ENCODE measurements around the gene QPCTL.
"Not testable (repeated sequence)": the region's sequence is repeated elsewhere in the genome, so short reads cannot be mapped to it uniquely, and the experiment has no call there.

QPCTL gene

DNA sequence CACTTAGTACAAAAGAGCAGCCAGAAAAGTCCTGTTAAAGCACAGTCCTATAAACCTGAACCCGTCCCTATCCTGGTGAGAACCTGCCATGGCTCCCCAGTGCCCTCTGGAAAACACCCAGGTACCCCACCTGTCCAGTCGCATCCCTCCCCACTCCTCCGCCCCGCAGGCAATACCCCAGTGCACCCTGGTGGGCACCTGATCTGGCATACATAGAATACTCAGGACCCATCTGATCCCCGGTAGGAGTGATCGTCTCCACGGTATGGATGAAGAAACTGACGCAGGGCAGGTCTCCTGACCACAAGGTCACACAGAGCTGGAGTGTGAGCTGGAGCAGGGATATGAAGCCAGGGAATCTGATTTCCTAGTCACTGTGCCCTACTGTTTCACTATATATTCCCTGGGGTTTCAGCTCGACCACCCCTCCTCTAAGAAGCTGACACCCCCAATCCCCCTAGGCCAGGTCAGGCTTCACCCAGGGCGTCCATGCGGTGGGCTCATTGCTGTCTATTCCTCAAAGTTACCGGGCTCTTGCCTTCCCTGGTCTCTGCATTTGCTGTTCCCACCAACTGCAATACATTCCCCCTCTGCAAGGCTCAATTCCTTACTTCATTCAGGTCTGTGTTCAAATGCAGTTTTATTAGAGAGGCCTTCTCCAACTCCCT is 25.7 kb downstream of the QPCTL start:
- DNase-seq, result no peak

DNA sequence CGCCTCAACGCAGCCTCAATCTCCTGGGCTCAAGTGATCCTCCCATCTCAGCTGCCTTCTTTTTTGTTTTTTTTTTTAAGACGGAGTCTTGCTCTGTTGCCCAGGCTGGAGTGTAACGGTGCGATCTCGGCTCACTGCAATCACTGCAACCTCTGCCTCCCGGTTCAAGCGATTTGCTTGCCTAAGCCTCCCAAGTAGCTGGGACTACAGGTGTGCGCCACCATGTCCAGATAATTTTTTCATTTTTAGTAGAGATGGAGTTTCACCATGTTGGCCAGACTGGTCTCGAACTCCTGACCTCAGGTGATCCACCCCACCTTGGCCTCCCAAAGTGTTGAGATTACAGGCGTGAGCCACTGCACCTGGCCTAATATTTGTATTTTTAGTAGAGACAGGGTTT is 27.6 kb downstream of the QPCTL start:
- not testable (repeated sequence) for DNase-seq

DNA sequence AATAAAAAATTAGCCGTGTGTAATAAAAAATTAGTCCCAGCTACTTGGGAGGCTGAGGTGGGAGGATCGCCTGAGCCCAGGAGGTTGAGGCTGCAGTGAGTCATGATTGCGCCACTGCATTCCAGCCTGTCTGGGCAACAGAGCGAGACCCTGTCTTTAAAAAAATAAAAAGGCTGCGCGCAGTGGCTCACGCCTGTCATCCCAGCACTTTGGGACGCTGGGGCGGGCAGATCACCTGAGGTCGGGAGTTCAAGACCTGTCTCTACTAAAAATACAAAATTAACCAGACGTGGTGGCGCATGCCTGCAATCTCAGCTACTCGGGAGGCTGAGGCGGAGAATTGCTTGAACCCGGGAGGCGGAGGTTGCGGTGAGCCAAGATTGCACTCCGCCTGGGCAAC is 36.2 kb downstream of the QPCTL start:
- not testable (repeated sequence) for DNase-seq

DNA sequence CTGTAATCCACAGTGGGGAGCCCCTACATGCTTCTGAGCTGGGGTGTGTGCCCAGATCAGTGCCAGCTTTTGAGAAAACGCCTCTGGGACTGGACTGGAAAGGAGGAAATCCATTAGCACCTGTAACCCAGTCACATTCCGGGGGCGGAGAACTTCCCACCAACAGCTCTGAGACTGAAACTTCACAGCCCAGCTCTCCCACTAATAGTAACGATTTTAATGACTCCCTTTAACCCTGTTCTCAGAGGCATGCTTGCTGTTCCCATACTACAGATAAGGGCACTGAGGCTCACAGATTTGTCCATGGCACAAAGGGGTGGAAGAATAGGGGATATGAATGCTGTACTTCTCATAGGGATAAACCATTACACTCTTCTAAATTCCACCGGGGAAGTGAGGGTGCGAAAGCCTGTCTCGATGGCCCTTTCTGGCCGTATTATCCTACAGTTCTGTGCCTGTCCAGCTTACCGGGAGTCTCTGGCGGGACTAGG is 37.4 kb downstream of the QPCTL start:
- peak; percentile 7 for DNase-seq

DNA sequence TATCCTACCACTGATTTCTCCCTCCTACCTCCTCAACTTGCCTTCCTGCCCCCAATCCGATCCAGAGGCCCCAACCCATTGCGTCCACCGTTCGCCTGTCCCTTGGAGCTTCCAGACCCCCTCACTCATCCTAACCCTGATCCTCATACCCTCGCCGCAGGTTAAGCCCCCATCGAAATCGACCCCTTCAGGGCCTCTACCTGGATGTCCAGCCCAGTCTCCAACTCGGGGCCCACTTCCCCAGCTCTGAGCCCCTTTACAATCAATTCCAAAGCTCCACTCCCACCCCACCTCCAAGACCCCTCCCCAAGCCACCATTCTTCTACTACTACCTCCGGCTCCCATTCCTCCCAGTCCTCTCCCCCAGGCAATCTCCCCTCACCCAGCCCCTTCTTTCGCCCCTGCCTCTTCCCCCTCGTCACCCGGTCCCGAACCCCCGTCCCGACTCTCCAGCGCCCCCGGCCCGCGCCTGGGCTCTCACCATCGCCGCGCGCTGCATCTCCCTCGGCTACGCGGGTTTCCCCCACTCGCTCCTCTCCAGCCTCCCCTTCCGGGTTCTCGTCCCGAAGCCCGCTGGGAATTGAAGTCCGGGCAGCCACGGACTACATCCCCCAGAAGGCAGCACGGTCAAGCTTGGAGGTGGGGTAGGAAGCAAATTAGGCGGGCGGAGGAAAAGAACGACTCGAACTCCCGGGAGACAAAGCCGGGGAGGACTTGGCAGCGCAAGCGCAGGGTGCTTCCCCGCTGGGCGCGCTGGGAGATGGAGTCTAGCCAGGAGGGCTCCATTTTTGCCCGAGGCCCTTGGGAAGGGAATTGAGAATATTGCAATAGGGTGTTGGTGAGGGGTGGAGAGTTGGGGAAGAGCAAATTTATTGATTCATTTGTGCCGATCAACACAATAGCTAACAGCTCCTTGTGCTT is 38.2 kb downstream of the QPCTL start, which contains the start of gene FBXO46:
Gene FBXO46, minus strand, starts transcription at position 529 of the 921 bp plus-strand sequence. CDS start 17,401 bp downstream, outside the sequence.
- peak; percentile 99 for DNase-seq

DNA sequence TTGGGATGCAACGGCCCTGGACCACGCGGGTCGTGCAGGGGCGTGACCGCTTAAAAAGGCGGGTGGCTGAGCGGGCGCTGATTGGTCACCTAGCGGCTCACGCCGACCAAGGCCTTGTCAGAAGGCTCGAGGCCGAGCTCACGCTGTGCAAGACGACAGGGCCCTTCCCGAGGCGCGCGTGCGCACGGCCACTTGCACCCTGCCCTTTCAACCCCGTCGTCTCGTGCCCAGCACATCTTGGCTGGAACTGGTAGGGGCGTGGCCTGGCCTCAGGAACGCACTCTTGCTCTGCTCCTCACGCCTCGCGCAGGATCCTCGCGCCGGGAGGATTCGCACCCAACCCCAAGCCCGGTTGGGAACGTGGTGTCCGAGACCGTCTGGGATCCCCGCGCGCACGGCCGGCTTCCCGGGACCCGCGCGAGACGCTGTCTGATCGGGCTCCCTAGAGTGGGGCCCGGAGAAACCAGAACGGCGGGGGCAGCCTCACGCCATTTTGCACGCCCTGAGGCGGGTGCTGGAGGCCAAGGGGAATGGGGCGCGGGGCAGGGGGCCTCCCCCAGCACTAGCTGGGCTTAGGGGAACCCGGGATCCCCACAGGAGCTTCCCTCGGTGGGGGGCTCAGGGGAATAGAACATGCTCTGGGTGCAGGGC is 40.8 kb downstream of the QPCTL start, which contains the start of gene MEIOSIN:
Gene MEIOSIN, plus strand, starts transcription at position 280 of the 651 bp plus-strand sequence. CDS start 1,938 bp downstream, outside the sequence.
- no peak for DNase-seq

DNA sequence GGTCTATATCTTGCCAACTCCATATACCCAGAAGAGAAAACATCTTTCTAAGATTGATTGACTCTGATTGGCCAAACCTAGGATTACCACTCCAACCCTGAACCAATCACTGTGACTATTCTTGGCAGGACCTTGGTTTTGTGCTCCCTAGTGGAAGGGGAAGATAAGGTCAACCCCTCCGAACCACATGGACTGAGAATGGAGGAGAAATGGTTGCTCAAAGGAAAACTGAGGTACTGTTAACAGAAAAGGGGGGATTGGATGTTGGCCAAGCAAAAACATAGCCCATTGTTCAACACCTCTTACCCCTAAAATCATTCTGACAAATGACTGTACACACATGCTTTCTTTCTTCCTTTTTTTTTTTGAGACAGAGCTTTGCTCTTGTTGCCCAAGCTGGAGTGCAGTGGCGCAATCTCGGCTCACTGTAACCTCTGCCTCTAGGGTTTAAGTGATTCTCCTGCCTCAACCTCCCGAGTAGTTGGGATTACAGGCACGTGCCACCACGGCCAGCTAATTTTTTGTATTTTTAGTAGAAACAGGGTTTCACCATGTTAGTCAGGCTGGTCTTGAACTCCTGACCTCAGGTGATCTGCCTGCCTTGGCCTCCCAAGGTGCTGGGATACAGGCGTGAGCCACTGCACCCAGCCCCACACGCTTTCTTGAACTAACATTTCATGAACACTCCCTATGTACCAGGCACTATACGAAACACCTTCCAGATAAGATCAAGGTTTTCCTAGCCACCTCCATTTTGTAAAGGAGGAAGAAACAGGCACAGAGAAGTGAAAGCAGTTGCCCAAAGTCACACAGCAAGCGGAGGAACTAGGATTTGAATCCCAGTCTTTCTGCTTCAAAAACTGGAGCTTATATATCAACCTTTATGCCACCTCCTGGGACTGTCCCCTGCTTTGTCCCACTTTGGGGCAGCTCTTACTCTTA is 47.3 kb downstream of the QPCTL start:
- no peak for DNase-seq

DNA sequence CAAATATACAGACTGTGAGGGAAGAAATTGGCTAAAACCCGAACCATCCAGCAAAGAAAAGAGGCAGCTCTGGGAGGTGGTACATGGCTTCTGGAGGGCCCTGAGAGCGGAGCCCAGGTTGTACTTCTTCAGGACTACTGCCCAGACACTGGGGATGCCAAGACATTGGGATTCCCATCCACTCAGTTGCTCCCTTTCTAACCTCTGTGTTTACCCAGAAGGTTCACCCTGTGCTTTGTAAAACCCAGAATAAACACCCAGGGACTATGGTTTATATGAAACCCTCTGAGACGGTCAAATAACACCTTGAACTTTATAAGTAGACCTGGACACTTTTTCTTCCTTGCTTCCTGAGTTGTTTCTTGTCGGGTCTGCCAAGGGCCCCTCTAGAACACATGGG is 50.5 kb downstream of the QPCTL start:
- no peak for DNase-seq

DNA sequence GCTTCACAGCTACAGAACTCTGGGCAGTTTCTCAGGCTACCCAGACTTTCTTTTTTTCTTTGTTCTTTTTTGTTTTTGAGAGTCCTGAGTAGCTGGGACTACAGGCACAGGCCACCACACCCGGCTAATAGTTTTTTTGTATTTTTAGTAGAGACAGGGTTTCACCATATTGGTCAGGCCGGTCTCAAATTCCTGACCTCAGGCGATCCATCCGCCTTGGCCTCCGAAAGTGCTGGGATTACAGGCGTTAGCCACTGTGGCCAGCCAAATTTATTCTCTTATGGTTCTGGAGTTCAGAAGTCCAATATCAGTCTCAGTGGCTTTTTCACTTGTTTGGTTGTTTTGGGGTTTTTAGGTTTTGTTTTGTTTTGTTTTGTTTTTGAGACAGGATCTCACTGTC is 53.1 kb downstream of the QPCTL start:
- no peak for DNase-seq

DNA sequence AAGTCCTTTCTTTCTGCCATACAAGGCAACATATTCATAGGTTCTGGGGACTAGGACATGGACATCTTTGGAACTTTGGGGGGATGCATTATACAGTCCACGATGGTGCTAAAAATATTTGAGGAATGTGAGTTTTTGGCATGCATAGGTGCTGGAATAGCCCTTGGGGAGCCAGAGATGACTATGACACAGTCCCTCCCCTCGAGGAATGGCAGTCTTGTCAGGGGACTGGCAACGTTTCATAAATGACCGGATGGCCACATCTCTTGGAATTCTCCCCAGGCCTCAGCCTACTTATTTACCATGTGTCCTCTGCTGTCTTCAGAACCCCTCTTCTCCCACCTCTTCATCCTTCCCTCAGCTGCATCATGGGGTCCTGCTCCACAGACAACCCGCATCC is 54.4 kb downstream of the QPCTL start:
- no peak for DNase-seq

DNA sequence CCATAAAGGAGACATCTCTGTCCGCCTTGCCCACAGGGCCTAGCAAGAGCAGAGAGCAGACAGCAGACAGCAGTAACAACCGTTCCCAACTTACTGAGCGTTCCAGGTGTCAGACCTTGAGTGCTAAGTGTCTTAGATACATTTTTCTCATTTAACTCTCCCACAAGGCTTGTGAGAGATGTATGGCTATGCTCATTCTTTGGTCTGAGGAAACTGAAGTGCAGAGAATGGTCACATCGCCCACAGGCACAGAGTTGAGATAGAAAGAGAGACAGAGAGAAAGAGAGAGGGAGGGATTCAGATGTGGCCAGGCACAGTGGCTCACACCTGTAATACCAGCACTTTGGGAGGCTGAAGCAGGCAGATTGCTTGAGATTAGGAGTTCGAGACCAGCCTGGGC is 55.0 kb downstream of the QPCTL start:
- no peak for DNase-seq

DNA sequence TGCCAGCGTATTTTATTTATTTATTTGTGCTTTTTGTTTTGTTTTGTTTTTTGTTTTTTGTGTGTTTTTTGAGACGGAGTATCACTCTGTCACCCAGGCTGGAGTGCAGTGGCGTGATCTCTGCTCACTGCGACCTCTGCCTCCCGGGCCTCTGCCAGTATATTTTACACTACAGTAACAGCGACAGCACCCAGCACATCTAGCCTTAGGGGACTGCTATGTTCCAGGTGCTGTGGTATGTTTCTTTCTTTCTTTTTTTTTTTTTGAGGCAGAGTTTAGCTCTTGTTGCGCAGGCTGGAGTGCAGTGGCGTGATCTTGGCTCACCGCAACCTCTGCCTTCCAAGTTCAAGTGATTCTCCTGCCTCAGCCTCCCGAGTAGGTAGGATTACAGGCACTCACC is 59.0 kb downstream of the QPCTL start:
- not testable (repeated sequence) for DNase-seq

DNA sequence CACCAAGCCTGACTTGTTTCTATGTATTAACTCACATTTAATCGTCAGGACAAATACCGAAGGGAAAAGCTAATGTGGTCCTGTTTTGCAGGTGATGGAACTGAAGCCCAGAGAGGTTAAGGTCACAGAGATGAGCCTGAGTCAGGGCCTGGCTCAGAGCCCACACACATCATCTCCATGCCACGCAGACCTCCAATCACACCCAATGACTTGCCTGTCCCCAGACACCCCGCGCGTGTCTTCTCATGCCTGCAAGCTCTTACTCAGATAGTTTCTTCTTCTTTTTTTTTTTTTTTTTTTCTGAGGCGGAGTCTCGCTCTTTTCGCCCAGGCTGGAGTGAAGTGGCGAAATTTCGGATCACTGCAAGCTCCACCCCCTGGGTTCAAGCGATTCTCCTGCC is 60.2 kb downstream of the QPCTL start:
- no peak for DNase-seq

DNA sequence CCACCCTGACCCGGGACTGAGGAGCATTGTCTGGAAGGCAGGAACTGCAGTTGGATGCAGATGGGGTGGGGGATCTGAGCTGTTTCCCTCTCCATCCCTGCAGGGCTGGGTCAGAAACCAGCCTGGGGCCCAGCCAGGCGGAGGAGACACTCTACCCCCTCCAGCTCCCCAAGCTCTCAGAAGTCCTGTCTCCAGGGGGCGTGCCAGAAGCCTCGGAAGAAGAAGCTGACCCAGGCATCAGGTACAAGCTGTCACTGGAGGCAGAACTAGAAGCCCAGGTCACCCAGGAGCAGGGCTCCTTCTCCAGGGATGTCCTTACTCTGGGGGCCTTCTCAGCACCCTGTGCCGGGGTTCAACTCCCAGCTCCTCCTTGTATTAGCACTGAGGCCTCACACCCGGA is 61.1 kb downstream of the QPCTL start:
- no peak for DNase-seq
